22Rv1 (cell line): ENCODE results near the gene CDKN1B.
A peak's percentile ranks its signal among the peaks of the same experiment; 100 is the strongest.

ENCODE experiments used
- H3K27ac ChIP-seq: fragments of 450-650 bp; 2 replicates; pipeline ENCODE4 v1.5.1; 2017
- ZFX ChIP-seq: fragments of 450-650 bp; IDR thresholded peaks from 2 replicates; pipeline ENCODE4 v1.6.1; 2017; ENCODE audit warnings: antibody characterized with exemption, borderline replicate concordance
- TF ChIP-seq, protein P1 (sequence below): fragments of 450-650 bp; IDR thresholded peaks from 2 replicates; pipeline ENCODE4 v1.5.1; 2017; ENCODE audit warnings: mild to moderate bottlenecking

CDKN1B gene

DNA sequence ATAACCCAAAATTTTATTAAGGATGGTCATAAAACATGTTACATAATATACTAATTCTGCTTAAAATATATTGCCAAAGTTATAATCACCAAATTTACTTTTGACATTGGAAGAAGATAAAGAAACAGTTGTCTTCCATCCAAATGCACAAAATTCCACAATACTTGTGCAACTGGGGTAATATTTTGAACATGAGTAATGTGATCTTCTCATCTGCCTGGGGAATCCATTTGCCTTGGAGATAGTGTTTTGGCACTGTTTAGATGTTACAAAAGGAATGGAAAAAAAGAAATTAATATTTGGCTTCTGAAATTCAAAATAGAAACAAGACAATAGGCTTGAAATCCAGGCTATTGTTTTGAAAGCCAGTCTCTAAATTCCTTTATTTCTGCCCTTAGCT, 30.2 kb upstream of the CDKN1B start:
- no peak overlapping the region for H3K27ac ChIP-seq
- TF ChIP-seq ZFX: no peak
- TF ChIP-seq, protein P1, sequence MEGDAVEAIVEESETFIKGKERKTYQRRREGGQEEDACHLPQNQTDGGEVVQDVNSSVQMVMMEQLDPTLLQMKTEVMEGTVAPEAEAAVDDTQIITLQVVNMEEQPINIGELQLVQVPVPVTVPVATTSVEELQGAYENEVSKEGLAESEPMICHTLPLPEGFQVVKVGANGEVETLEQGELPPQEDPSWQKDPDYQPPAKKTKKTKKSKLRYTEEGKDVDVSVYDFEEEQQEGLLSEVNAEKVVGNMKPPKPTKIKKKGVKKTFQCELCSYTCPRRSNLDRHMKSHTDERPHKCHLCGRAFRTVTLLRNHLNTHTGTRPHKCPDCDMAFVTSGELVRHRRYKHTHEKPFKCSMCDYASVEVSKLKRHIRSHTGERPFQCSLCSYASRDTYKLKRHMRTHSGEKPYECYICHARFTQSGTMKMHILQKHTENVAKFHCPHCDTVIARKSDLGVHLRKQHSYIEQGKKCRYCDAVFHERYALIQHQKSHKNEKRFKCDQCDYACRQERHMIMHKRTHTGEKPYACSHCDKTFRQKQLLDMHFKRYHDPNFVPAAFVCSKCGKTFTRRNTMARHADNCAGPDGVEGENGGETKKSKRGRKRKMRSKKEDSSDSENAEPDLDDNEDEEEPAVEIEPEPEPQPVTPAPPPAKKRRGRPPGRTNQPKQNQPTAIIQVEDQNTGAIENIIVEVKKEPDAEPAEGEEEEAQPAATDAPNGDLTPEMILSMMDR: no peak

DNA sequence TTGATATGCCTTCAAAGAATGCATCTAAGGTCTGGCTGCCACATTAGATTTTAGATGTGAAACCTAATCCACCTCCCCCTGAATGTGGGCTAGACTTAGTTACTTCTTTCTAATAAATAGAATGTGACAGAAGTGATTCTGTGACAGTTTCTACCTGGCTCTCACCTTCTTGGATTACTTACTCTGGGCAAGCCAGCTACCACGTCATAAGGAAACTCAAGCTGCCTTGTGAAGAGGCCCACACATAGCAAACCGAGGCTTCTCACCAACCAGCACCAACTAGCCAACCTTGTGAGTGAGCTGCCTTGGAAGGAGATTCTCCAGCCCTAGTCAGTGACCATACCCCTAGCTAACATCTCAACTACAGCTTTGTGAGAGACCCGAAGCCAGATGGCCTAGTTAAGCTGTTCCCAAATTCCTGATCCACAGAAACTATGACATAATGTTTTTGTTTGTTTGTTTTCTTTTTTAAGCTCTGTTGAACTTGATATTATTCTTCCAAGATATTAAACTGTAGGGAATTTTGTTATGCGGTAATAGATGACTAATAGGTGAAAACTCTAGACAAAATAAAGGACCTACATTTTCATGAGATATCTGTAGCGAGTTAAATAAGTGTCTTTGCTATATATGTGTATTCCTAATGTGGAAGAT, 27.4 kb upstream of the CDKN1B start:
- TF ChIP-seq ZFX: no peak
- TF ChIP-seq, protein P1: no peak

DNA sequence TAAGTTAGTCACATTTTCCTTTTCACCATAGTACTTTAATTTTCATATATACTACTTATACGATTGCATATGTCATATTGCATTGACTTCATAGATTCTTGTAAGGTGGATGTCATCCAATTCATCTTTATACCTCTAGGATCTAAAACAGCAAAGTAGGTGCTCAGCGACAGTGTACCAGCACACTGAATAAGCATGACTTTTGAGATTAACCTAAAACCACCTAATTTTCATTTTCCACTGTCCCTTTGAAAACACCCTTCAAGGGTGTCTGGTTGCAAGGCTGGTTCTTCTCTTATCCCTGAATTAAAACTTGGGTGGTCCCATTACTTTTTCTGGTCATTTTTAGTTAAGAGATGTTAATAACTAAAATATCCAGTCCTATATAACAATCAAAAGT, 25.6 kb upstream of the CDKN1B start:
- TF ChIP-seq, protein P1: no peak
- TF ChIP-seq ZFX: no peak
- no peak overlapping the region for H3K27ac ChIP-seq

More for the DNA sequence above, 27.4 kb upstream of the CDKN1B start:
- no peak overlapping the region for H3K27ac ChIP-seq

DNA sequence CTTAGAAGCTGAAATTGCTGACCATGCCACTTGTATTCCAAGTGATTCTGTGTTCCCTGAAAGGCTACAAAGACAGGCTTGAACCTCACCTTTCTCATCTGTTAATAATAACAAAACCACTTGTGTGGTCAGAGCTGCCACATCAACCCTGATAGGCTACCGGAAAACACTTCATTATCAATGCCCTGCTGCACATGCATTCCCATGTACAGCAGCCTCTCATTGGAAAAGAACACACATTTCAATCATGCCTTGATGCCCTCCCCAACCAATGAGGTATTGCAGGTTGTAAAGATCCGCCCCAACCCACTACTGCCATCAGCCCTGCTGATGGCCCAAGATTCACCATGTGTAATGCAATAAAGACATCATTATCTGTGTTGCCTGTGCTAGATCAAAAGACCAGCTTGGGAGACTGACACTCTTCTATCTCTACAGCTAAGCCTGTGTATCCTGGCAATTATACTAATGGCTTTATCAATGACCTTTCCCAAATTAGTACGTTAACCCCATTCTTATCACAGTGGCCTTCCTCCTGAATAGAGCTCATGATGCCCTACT, 24.0 kb upstream of the CDKN1B start:
- TF ChIP-seq, protein P1: no peak
- TF ChIP-seq ZFX: no peak

DNA sequence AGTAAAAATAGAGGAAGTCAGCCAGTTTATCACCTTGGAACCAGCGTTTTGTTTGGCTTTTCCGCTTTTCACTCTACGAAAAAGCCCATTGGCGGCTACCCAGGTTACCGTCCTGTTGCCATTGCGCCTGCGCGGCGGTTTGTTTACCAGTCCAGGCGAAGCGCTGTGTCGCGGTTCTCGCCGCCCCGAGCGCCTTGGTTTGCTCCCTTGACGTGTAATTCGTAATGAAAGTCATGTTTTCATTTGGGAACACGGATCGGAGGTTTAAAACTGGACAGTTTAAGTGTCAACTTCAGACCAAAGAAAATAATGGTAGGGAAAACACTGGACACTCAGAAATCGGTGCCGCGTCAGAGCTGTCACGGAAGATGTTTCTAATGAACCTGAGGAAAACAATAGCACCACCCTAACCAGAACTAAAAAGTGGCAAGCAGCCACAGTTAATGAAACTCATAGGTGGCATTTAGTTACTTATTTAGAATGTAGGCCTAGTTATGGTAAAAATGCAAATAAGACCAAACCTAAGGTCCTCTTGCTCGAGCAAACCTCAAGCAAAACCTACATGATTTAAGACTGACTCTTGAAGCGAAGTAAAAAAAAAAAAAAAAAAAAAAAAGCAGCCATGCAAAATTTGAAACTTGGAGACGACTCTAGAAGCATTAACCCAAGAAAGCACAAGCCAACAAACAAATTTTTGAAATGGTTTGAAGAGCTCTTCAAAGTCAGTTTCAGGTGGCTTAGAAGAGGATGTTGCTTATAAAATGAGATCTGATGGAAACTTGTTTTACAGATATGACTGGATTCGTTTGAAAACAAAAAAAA, 20.4 kb upstream of the CDKN1B start:
- TF ChIP-seq ZFX: no peak
- TF ChIP-seq, protein P1: 0 out of 2 replicates have a peak, but pooled peaks have one; percentile 12
- peak overlapping the region; percentile 92 for H3K27ac ChIP-seq

More for the DNA sequence above, 24.0 kb upstream of the CDKN1B start:
- H3K27ac ChIP-seq: no peak overlapping the region

DNA sequence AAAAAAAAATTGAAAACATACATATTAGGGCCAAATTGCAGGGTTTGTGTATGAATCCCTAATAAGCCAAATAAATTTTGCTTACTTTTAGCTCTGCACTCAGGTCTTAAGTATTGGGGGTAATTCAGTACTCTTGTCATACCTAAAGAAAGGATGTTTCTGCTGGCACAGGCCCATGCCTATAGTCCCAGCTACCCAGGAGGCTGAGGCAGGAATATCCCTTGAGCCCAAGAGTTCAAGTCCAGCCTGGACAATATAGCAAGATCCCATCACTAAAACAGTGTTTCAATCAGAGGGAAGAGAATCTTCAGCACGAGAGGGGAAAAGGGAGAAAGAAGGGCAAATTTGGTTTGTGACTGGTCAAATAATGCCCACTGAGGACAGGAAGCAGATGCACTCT, 17.8 kb upstream of the CDKN1B start:
- no peak overlapping the region for H3K27ac ChIP-seq
- no peak for TF ChIP-seq ZFX
- TF ChIP-seq, protein P1: no peak
